Measurements from ENCODE around the gene RPL27A. TPM values are rescaled to one million over a fixed set of nuclear protein-coding genes. Genes with fewer than 3 reads are reported as not detected.

The RPL27A gene
- total RNA-seq, 4 donors from 2014 or later = 800 to 945 (median 825) TPM

- Histone ChIP-seq H3K36me3 (peaks cover 0 to 77% (median 0%) of the 10 kb centered on the region in 3 donors), H3K27ac (peak overlapping the region in 2 of 4 donors; percentile 22 to 59)
These were observed 11.5 kb downstream of the RPL27A start for GRCh38 chr11:8694137-8694536.

GRCh38 chr11:8697054-8697453 lies 14.5 kb downstream of the RPL27A start:
- Histone ChIP-seq H3K9me3 (no peaks in the 10 kb centered on the region), H3K4me1 (peaks cover 0 to 33% (median 13%) of the 10 kb centered on the region in 4 donors), H3K27ac (no peak overlapping the region), H3K27me3 (no peaks in the 10 kb centered on the region), H3K36me3 (peaks cover 0 to 80% (median 0%) of the 10 kb centered on the region in 3 donors), H3K4me3 (no peak overlapping the region)
- no peak for TF ChIP-seq EP300 (IDR thresholded peaks at IDR 0.05)
- TF ChIP-seq CTCF (IDR thresholded peaks at IDR 0.05) = no peak
- no peak for TF ChIP-seq POLR2A (IDR thresholded peaks at IDR 0.05)
- no peak for DNase-seq (ENCODE audit: low spot score in 2 of 2)
- WGBS, 2 donors = 82 to 87% methylated on average over 3 of the region's 3 CpGs

More at GRCh38 chr11:8694137-8694536, 11.5 kb downstream of the RPL27A start:
- H3K27me3 ChIP-seq = no peaks in the 10 kb centered on the region
- 76 to 78% methylated on average over 5 of the region's 5 CpGs for WGBS, 2 donors
- H3K9me3 ChIP-seq = no peaks in the 10 kb centered on the region
- H3K4me3 ChIP-seq = no peak overlapping the region
- H3K4me1 ChIP-seq = peaks cover 0 to 14% (median under 1%) of the 10 kb centered on the region in 4 donors
- no peak for DNase-seq (ENCODE audit: low spot score in 2 of 2)
- TF ChIP-seq CTCF (IDR thresholded peaks at IDR 0.05) (no peak), EP300 (IDR thresholded peaks at IDR 0.05) (no peak), POLR2A (IDR thresholded peaks at IDR 0.05) (no peak)

- Histone ChIP-seq H3K9me3 (no peaks in the 10 kb centered on the region), H3K27ac (peak overlapping the region in 2 of 4 donors; percentile 79 to 93), H3K4me3 (no peak overlapping the region), H3K36me3 (peaks cover 0 to 80% (median 0%) of the 10 kb centered on the region in 3 donors), H3K4me1 (peaks cover 0 to 36% (median 13%) of the 10 kb centered on the region in 4 donors), H3K27me3 (no peaks in the 10 kb centered on the region)
- WGBS, 2 donors = 60 to 75% methylated on average over 5 of the region's 5 CpGs
- DNase-seq (ENCODE audit: low spot score in 2 of 2) = no peak
- no peak for TF ChIP-seq CTCF (IDR thresholded peaks at IDR 0.05)
- no peak for TF ChIP-seq POLR2A (IDR thresholded peaks at IDR 0.05)
- no peak for TF ChIP-seq EP300 (IDR thresholded peaks at IDR 0.05)
These were observed 15.8 kb downstream of the RPL27A start for GRCh38 chr11:8698379-8698851.

GRCh38 chr11:8698917-8699441 lies 16.4 kb downstream of the RPL27A start:
- H3K27me3 ChIP-seq = no peaks in the 10 kb centered on the region
- H3K9me3 ChIP-seq = no peaks in the 10 kb centered on the region
- 73 to 79% methylated on average over 7 to 11 of the region's 11 CpGs for WGBS, 2 donors
- no peak overlapping the region for H3K4me3 ChIP-seq
- H3K4me1 ChIP-seq = peaks cover 0 to 39% (median 13%) of the 10 kb centered on the region in 4 donors
- peak overlapping the region in 3 of 4 donors; percentile 65 to 93 (median 79) for H3K27ac ChIP-seq
- DNase-seq (ENCODE audit: low spot score in 2 of 2) = no peak
- peaks cover 0 to 80% (median 4%) of the 10 kb centered on the region in 3 donors for H3K36me3 ChIP-seq
- TF ChIP-seq POLR2A (IDR thresholded peaks at IDR 0.05) = no peak
- TF ChIP-seq EP300 (IDR thresholded peaks at IDR 0.05) = no peak
- TF ChIP-seq CTCF (IDR thresholded peaks at IDR 0.05) = no peak

GRCh38 chr11:8699903-8700302 lies 17.3 kb downstream of the RPL27A start:
- TF ChIP-seq EP300 (IDR thresholded peaks at IDR 0.05) = no peak
- TF ChIP-seq CTCF (IDR thresholded peaks at IDR 0.05) = no peak
- TF ChIP-seq POLR2A (IDR thresholded peaks at IDR 0.05) = no peak
- H3K36me3 ChIP-seq = peaks cover 0 to 80% (median 4%) of the 10 kb centered on the region in 3 donors
- peak overlapping the region; percentile 48 to 93 (median 72) for H3K27ac ChIP-seq
- peaks cover 0 to 44% (median 13%) of the 10 kb centered on the region in 4 donors for H3K4me1 ChIP-seq
- no peak overlapping the region for H3K4me3 ChIP-seq
- WGBS, 2 donors = 0 to 9% methylated on average over 3 of the region's 3 CpGs
- H3K27me3 ChIP-seq = no peaks in the 10 kb centered on the region
- peak in 1 of 2 donors; percentile 38 for DNase-seq (ENCODE audit: low spot score in 2 of 2)
- no peaks in the 10 kb centered on the region for H3K9me3 ChIP-seq
